BLaER1 treated with 17β-estradiol and CSF1 and Interleukin-3, amounts not matched to agents 10 nM and 100 nM (cell line): Measurements from ENCODE around the gene TYW5.

ENCODE experiments used
- H3K27ac ChIP-seq, 11 experiments: shearing (Covaris generic); formaldehyde crosslinking; 2 replicates each; pipeline ENCODE4 v1.8.1; 2022
- H3K27me3 ChIP-seq, 11 experiments: shearing (Covaris generic); formaldehyde crosslinking; 2 replicates each; pipeline ENCODE4 v1.8.1; 2022
- H3K36me3 ChIP-seq, 11 experiments: shearing (Covaris generic); formaldehyde crosslinking; 2 replicates each; pipeline ENCODE4 v1.8.1; 2022
- H3K4me1 ChIP-seq, 10 experiments: shearing (Covaris generic); formaldehyde crosslinking; 2 replicates each; pipeline ENCODE4 v1.8.1; 2022
- H3K4me2 ChIP-seq, 11 experiments: shearing (Covaris generic); formaldehyde crosslinking; 2 replicates each; pipeline ENCODE4 v1.8.1; 2022
- H3K4me3 ChIP-seq, 10 experiments: shearing (Covaris generic); formaldehyde crosslinking; 2 replicates each; pipeline ENCODE4 v1.8.1; 2022
- H3K9ac ChIP-seq, 11 experiments: shearing (Covaris generic); formaldehyde crosslinking; 2 replicates each; pipeline ENCODE4 v1.8.1; 2022
- H3K9me3 ChIP-seq, 11 experiments: shearing (Covaris generic); formaldehyde crosslinking; replicated peaks in 1 of 11; 2 replicates each; pipeline ENCODE4 v1.8.1; 2022
- H4K20me1 ChIP-seq, 11 experiments: shearing (Covaris generic); formaldehyde crosslinking; 2 replicates each; pipeline ENCODE4 v1.8.1; 2022
- Cebpa-rat ChIP-seq, 11 experiments: shearing (Covaris generic); IDR thresholded peaks; 2 replicates each; pipeline ENCODE4 v1.8.1; 2022

TYW5 gene

GRCh38 chr2:199962203-199962602, 6.9 kb upstream of the TYW5 start:
- Histone ChIP-seq H3K4me2 (no peak overlapping the region), H3K9me3 (no peaks in the 10 kb centered on the region), H3K27me3 (no peaks in the 10 kb centered on the region), H3K4me1 (peaks cover 10 to 16% (median 12%) of the 10 kb centered on the region in 10 experiments), H3K4me3 (no peak overlapping the region), H3K36me3 (peaks cover 88 to 98% (median 93%) of the 10 kb centered on the region in 11 experiments), H4K20me1 (peaks cover 0 to 32% (median 14%) of the 10 kb centered on the region in 11 experiments; a peak in 15 of 22 replicates), H3K9ac (no peak overlapping the region), H3K27ac (no peak overlapping the region)
- TF ChIP-seq Cebpa-rat (IDR thresholded peaks at IDR 0.05) = no peak

- peaks cover 0 to 42% (median 16%) of the 10 kb centered on the region in 11 experiments; a peak in 15 of 22 replicates for H4K20me1 ChIP-seq
- H3K4me1 ChIP-seq = peaks cover 31 to 42% (median 38%) of the 10 kb centered on the region in 10 experiments
- peak overlapping the region in 1 of 10 experiments; percentile 89; a peak in 1 of 20 replicates for H3K4me3 ChIP-seq
- H3K36me3 ChIP-seq = peaks cover 51 to 56% (median 53%) of the 10 kb centered on the region in 11 experiments
- no peak for TF ChIP-seq Cebpa-rat (IDR thresholded peaks at IDR 0.05)
- H3K4me2 ChIP-seq = peak overlapping the region; percentile 56 to 99 (median 95); a peak in 20 of 22 replicates
- no peaks in the 10 kb centered on the region for H3K9me3 ChIP-seq
- no peaks in the 10 kb centered on the region for H3K27me3 ChIP-seq
- 0 out of 22 replicates have a peak overlapping the region, but pooled peaks of 1 of the 11 experiments have one; percentile 16 for H3K9ac ChIP-seq
- no peak overlapping the region for H3K27ac ChIP-seq
Measured at GRCh38 chr2:199958014-199958413, 2.7 kb upstream of the TYW5 start.

- H4K20me1 ChIP-seq = peaks cover 0 to 37% (median 16%) of the 10 kb centered on the region in 11 experiments; a peak in 15 of 22 replicates
- no peak for TF ChIP-seq Cebpa-rat (IDR thresholded peaks at IDR 0.05)
Measured at GRCh38 chr2:199956062-199956380, 730 bp upstream of the TYW5 start.

GRCh38 chr2:199955007-199955338, 318 bp downstream of the TYW5 start:
- Histone ChIP-seq H3K27me3 (no peaks in the 10 kb centered on the region), H4K20me1 (peaks cover 0 to 46% (median 23%) of the 10 kb centered on the region in 11 experiments; a peak in 15 of 22 replicates), H3K27ac (peak overlapping the region; percentile 86 to 99 (median 95)), H3K9ac (peak overlapping the region; percentile 87 to 97 (median 94)), H3K36me3 (peaks cover 29 to 48% (median 34%) of the 10 kb centered on the region in 11 experiments; a peak in 21 of 22 replicates), H3K4me3 (peak overlapping the region; percentile 81 to 97 (median 90)), H3K4me2 (peak overlapping the region; percentile 90 to 99 (median 95)), H3K9me3 (no peaks in the 10 kb centered on the region), H3K4me1 (peaks cover 31 to 47% (median 39%) of the 10 kb centered on the region in 10 experiments)
- TF ChIP-seq Cebpa-rat (IDR thresholded peaks at IDR 0.05) = no peak

More at GRCh38 chr2:199956062-199956380, 730 bp upstream of the TYW5 start:
- H3K4me3 ChIP-seq = peak overlapping the region; percentile 81 to 97 (median 90)
- H3K9ac ChIP-seq = peak overlapping the region; percentile 87 to 97 (median 94)
- H3K27me3 ChIP-seq = no peaks in the 10 kb centered on the region
- H3K4me1 ChIP-seq = peaks cover 31 to 47% (median 39%) of the 10 kb centered on the region in 10 experiments
- H3K36me3 ChIP-seq = peaks cover 33 to 49% (median 35%) of the 10 kb centered on the region in 11 experiments
- H3K4me2 ChIP-seq = peak overlapping the region; percentile 92 to 99 (median 95)
- peak overlapping the region; percentile 86 to 99 (median 95) for H3K27ac ChIP-seq
- H3K9me3 ChIP-seq = no peaks in the 10 kb centered on the region

- Histone ChIP-seq H3K4me2 (no peak overlapping the region), H3K4me1 (peaks cover 10 to 36% (median 17%) of the 10 kb centered on the region in 10 experiments), H3K27ac (no peak overlapping the region), H3K27me3 (no peaks in the 10 kb centered on the region), H3K9me3 (no peaks in the 10 kb centered on the region), H4K20me1 (peaks cover 0 to 34% (median 7%) of the 10 kb centered on the region in 11 experiments; a peak in 11 of 22 replicates), H3K9ac (no peak overlapping the region), H3K4me3 (no peak overlapping the region), H3K36me3 (peaks cover 39 to 64% (median 48%) of the 10 kb centered on the region in 11 experiments)
- no peak for TF ChIP-seq Cebpa-rat (IDR thresholded peaks at IDR 0.05)
Measured at GRCh38 chr2:199951023-199951422, 4.3 kb downstream of the TYW5 start.

GRCh38 chr2:199950396-199950795, 4.9 kb downstream of the TYW5 start:
- Histone ChIP-seq H3K9me3 (no peaks in the 10 kb centered on the region), H3K4me2 (no peak overlapping the region), H4K20me1 (peaks cover 0 to 40% (median 11%) of the 10 kb centered on the region in 11 experiments; a peak in 11 of 22 replicates), H3K36me3 (peaks cover 45 to 70% (median 55%) of the 10 kb centered on the region in 11 experiments), H3K4me3 (no peak overlapping the region), H3K27me3 (no peaks in the 10 kb centered on the region), H3K4me1 (peaks cover 10 to 39% (median 17%) of the 10 kb centered on the region in 10 experiments), H3K27ac (no peak overlapping the region), H3K9ac (no peak overlapping the region)
- no peak for TF ChIP-seq Cebpa-rat (IDR thresholded peaks at IDR 0.05)

- Histone ChIP-seq H3K36me3 (peaks cover 66 to 93% (median 85%) of the 10 kb centered on the region in 11 experiments), H3K4me2 (no peak overlapping the region)
Measured at GRCh38 chr2:199946836-199947235, 8.5 kb downstream of the TYW5 start.

GRCh38 chr2:199946196-199946595, 9.1 kb downstream of the TYW5 start:
- TF ChIP-seq Cebpa-rat (IDR thresholded peaks at IDR 0.05) = no peak
- H3K9ac ChIP-seq = no peak overlapping the region
- no peaks in the 10 kb centered on the region for H3K27me3 ChIP-seq
- H3K4me1 ChIP-seq = peaks cover 0 to 14% (median 0%) of the 10 kb centered on the region in 10 experiments; a peak in 4 of 20 replicates
- H3K27ac ChIP-seq = 0 out of 22 replicates have a peak overlapping the region, but pooled peaks of 1 of the 11 experiments have one; percentile 5
- peak overlapping the region in 1 of 11 experiments; percentile 21; a peak in 1 of 22 replicates for H3K4me2 ChIP-seq
- H4K20me1 ChIP-seq = peaks cover 0 to 59% (median 16%) of the 10 kb centered on the region in 11 experiments; a peak in 12 of 22 replicates
- H3K36me3 ChIP-seq = peaks cover 66 to 96% (median 88%) of the 10 kb centered on the region in 11 experiments
- no peaks in the 10 kb centered on the region for H3K9me3 ChIP-seq
- no peak overlapping the region for H3K4me3 ChIP-seq

More at GRCh38 chr2:199946836-199947235, 8.5 kb downstream of the TYW5 start:
- no peak overlapping the region for H3K9ac ChIP-seq
- H3K27me3 ChIP-seq = no peaks in the 10 kb centered on the region
- no peak overlapping the region for H3K4me3 ChIP-seq
- H4K20me1 ChIP-seq = peaks cover 0 to 53% (median 16%) of the 10 kb centered on the region in 11 experiments; a peak in 11 of 22 replicates
- H3K27ac ChIP-seq = no peak overlapping the region
- H3K4me1 ChIP-seq = peaks cover 0 to 14% (median 0%) of the 10 kb centered on the region in 10 experiments; a peak in 4 of 20 replicates
- no peaks in the 10 kb centered on the region for H3K9me3 ChIP-seq
- no peak for TF ChIP-seq Cebpa-rat (IDR thresholded peaks at IDR 0.05)

- no peak overlapping the region for H3K4me3 ChIP-seq
- TF ChIP-seq Cebpa-rat (IDR thresholded peaks at IDR 0.05) = no peak
- peaks cover 59 to 92% (median 81%) of the 10 kb centered on the region in 11 experiments for H3K36me3 ChIP-seq
- H3K9ac ChIP-seq = no peak overlapping the region
- H3K4me1 ChIP-seq = peaks cover 0 to 14% (median 0%) of the 10 kb centered on the region in 10 experiments; a peak in 4 of 20 replicates
- H3K9me3 ChIP-seq = no peaks in the 10 kb centered on the region
- H4K20me1 ChIP-seq = peaks cover 0 to 50% (median 13%) of the 10 kb centered on the region in 11 experiments; a peak in 12 of 22 replicates
- no peak overlapping the region for H3K27ac ChIP-seq
- H3K4me2 ChIP-seq = no peak overlapping the region
- H3K27me3 ChIP-seq = no peaks in the 10 kb centered on the region
Measured at GRCh38 chr2:199943373-199943772, 11.9 kb downstream of the TYW5 start.
